GM18508 (cell line): ENCODE results near the gene DNLZ.

ENCODE experiments used
- ATAC-seq: cut with Tn5 transposase; IDR thresholded peaks from one replicate; pipeline ENCODE4 v1.9.1; 2021; ENCODE audit warnings: moderate number of reproducible peaks; ENCODE audit not compliant: insufficient read depth, unreplicated experiment

The DNLZ gene

GRCh38 chr9:136336156-136336870 lies 27.2 kb downstream of the DNLZ start:
- no peak for ATAC-seq

DNA sequence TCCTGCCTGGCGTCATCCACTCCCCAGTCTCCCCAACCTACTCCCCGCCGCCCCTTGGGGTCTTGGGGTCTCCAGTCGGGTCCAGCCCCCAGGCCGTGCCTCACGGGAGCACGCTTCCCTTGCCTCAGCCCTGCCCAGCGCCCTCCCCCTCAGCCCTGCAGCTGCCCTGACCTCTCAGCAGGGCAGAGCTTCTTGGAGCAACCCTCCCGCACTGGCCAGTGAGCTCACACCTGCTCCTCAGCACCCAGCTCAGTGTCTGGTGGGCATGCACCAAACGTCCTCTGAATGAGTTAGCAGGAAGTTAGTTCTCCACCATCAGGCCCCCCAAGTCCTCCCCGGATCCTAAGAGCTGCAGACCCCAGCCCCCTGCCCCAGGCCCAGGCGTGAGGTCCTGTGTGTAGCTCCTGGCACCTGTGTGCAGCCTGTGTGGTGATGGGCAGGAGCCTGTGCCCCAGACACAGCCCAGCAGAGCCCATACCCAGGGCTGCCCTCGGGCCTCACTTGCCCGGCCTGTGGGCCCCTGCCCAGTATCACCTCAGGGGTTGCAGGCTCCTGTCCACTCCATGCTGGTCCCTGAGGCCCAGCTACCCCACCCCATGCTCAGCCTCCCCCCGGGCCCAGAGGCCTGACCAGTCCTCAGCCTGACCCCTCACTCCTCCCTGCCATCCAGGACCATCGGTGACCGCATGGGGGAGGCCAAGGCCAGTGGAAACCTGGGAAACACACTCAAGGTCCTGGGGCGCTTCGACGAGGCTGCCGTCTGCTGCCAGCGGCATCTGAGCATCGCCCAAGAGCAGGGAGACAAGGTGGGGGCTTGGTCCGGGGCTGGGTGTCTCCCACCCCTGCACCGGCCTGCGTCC lies 28.0 kb downstream of the DNLZ start:
- no peak for ATAC-seq

DNA sequence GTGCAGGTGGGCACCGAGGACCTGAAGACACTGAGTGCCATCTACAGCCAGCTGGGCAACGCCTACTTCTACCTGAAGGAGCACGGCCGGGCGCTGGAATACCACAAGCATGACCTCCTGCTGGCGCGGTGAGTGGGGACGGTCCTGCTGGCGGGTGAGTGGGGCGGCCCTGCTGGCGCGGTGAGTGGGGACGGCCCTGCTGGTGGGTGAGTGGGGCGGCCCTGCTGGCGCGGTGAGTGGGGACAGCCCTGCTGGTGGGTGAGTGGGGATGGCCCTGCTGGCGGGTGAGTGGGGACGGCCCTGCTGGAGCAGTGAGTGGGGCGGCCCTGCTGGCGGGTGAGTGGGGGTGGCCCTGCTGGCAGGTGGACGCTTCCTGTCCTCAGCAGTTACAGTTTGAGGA lies 29.0 kb downstream of the DNLZ start:
- ATAC-seq = no peak

- no peak for ATAC-seq
Observed at GRCh38 chr9:136333486-136333885, 30.1 kb downstream of the DNLZ start.

DNA sequence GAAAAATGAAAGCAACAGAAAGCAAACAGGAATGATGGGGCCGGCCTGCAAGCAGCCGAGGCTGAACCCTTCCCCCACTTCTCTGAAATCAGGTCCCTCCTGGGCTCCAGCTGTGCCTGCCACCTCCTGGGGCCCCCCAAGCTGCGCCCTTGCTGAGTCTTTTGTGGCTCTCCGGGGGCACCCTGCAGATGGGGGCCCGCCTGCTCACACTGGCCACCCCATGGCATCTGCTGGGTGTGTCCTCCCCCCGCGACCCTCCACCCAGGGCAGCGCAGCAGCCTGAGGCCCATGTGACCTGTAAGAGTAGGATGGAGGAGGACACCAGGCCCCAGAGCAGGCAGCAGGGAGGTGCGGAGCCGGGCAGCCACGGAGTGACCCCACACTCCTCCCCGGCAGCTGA lies 30.5 kb downstream of the DNLZ start:
- ATAC-seq = no peak

DNA sequence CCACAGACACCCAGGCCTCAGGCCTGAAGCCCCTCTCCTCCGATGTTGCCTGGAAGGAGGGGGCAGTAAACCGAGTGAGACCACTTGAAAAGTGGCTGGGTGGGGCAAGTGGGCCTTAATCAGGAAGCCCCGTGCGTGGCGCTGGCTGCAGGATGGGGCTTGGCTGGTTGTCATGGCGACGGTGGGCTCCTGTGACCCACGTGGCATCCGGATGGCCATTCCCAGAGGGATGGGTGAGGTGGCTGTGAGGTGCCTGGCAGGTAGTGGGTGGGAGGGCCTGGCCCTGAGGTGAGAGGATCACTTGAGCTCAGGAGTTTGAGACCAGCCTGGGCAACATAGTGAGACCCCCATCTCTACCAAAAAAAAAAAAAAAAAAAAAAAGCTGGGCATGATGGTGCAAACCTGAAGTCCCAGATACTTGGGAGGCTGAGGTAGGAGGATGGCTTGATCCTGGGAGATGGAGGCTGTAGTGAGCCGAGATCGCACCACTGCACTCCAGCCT lies 31.0 kb downstream of the DNLZ start:
- no peak for ATAC-seq

DNA sequence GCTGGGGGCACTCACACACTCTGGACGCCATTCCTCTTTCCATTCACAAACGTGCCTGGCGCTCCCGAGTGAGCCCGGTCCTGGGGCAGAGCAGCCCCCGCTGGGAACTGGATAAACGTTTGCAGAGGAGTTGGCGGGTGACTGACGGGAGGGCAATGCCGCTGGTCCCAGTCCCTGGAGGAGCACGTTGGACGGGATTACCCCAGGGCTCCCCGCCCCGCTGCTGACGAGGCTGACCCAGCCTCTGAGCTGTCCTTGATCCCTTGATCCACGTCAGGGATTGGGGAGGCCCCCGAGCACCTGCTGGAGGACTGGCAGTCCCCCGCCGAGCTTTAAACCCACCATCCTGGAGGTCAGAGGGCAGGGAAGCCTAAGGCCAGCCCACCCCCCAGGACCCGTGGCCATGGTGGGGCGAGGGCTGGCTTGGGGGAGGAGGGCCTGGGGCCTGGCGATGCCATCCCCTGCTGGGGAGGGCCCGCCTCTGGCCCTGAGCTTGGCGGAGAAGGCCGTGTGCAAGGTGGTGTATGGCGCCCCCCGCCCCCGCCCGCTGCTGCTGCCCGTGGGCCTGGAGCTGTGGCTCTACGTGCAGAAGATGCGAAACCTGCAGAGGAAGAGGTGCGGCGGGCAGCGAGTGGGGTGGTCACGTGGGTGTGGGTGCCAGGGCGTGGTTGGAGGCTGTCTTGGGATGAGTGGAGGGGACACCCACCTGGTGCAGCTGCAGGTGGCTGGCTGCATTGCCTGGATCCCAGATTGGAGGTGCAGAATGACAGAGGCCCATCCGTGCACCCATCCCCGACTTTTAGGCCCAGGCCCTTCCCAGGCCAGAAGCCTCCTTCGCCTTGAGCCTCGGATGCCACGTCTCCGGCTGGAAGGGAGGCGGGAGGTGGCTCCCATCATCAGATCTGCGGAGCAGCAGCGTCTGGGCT lies 31.7 kb downstream of the DNLZ start:
- no peak for ATAC-seq

DNA sequence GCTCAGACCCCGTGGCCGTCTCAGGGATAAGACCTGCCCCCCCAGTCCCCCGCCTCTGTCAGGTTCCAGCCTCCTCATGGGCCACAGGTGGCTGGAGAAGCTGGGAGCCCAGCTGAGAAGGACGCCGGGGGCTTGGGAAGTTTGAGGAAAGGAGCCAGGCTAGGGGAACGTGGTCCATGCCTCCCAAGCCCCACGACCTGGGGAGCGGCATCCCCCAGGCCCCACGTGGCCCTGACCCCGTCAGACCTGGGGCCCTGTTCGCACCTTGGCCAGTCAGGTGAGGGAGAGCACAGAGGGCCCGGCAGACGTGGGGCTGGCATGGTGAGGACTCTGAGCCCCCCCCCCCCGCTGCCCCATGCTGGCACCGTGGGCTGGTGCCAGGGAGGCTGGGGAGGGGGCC lies 32.5 kb downstream of the DNLZ start:
- no peak for ATAC-seq

GRCh38 chr9:136330406-136330990 lies 33.0 kb downstream of the DNLZ start:
- ATAC-seq = no peak

GRCh38 chr9:136329636-136330405 lies 33.7 kb downstream of the DNLZ start:
- no peak for ATAC-seq

- no peak for ATAC-seq
Observed at GRCh38 chr9:136329211-136329627, 34.3 kb downstream of the DNLZ start.

DNA sequence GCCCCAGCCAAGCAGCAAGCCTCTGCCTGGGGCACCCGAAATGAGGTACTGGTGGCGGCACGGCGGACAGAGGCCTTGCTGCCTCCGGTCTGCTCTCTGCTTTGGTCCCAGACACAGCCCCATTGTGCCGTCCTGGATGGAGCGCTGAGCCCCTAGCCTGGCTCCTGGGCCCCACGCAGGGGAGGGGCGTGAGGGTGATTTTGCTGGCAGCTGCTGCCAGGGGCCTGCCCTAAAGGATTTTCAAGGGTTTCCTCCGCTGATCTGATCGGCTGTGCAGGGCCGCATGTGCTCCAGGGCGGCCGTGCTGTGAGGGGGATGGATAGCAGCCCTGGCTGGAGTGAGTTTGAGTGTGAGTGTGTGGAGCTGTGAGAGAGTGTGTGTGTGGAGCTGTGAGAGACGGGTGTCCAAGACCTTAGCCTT lies 34.9 kb downstream of the DNLZ start:
- ATAC-seq = no peak

GRCh38 chr9:136328011-136328621 lies 35.4 kb downstream of the DNLZ start:
- ATAC-seq = no peak

GRCh38 chr9:136327304-136327974 lies 36.1 kb downstream of the DNLZ start, which contains the start of gene GPSM1:
Gene GPSM1, plus strand, starts transcription at chr9:136327539. Its CDS starts 157 bp downstream, at chr9:136327696.
- no peak for ATAC-seq

DNA sequence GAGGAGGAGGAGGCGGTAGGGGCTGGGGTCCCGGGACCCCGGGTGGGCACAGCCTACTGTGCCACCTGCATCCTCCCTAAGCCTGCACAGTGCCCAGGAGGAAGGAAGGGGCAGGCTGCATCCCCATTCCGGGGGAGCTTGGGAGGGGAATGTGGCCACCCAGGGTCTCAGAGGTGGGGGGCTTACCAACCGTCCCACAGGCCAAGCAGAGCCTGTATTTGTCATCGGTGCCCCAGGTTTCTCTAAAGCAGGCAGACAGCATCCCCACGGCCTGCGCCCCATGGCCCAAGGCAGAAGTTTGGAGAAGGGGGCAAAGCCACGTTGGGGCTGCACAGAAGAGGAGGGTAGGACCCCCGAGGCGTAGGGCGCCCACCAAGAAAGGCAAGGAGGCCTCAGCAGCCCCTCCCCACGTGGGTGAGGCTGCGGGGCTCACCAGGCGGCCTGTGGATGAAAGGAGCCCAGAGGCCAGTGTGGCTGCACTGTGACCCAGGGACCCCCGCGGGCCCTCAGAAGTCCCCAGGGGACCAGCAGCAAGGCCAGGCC lies 36.7 kb downstream of the DNLZ start:
- ATAC-seq = no peak

DNA sequence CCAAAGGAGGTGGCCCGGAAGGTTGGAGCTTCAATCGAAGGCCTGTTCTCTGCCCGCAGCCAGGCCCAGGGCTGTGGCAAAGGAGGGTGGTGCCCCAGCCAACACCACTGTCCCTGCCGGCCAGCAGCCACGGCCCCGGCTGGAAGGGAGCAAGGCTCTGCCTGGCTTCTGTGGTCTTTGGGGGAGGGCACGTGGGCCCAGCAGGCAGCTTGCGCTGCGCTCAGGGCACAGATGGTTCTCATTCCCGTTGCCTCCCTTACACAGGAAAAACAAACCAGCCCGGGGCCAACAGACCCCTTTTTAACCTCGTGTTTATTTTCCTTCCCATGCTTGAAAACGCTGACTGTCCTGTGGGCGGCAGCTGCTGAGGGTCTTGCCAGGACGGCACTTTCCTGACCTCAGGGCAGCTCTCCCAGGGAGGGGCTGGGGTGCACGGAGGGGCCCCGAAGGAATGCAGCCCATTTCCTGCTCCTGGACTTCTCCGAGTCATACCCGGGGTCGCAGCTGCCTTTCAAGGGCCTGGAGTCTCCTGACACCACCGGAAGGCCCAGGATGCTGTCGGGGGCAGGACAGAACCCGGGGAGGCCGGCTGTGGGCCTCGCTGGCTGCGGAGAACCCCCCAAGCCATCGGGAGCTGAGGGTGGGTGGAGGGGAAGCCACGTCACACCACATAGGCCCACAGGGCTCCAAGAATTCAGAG lies 37.3 kb downstream of the DNLZ start:
- ATAC-seq = no peak

DNA sequence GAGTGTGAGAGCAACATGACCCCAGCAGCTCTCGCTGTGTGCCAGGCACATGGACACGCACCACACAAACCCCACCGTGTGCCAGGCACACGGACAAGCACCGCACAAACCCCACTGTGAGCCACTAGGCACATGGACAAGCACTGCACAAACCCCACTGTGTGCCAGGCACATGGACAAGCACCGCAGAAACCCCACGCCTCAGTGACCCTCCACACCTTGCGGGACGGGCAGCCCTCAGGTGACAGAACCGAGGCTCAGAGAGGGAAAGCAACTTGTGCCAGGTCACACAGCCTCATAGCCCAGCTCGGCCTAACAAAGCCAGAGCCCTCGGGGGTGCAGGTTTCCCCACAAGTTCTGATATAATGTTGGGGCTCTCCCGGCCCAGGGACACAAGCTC lies 38.2 kb downstream of the DNLZ start:
- ATAC-seq = no peak
